GM18870 (cell line): ENCODE measurements around the gene TMEM252.

Experiments
- ATAC-seq: cut with Tn5 transposase; IDR thresholded peaks from one replicate; pipeline ENCODE4 v1.9.1; 2021; ENCODE audit warnings: moderate library complexity; ENCODE audit not compliant: unreplicated experiment

The TMEM252 gene

DNA sequence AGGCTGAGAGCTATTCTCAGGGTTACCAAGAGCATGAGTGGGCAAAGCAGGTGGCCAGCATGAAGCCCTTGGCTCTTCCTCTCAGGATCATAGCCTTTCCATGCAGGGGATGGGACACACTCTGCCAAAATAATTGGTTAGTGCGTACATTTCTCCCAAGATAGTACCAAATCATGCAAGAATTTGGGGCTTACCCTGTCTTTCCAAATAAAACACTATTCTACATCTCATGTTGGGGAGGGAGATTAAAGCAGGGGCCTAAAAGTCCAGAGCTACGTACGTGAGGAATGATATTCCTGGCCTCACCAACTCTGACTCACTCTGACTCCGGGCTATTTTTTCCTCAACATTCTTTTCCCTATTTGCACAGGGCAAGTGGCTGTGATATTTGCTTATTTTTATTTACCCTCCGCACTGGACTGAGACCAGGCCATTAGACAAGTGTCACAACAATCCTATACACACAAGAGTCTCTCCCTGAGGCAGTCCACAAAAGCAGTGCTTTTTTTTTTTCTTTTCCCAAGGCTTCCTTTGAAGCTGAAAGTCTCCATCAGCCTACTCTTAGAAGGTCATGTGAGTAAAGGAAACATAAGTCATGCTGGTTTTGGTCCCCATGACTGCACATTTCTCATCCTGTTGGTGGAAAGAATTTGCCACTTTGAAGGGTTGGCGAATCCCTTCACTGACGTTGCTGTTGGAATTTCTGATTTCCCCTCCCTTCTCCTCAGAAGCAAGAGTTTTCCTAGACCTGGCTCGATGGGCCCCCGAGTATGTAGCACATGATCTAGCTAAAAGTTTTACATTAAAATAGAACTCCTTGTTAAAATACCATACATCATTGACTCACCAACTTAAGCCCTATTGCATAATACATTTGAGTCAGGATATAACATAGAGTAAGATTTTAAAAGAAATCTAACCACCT lies 40.0 kb downstream of the TMEM252 start:
- no peak for ATAC-seq

DNA sequence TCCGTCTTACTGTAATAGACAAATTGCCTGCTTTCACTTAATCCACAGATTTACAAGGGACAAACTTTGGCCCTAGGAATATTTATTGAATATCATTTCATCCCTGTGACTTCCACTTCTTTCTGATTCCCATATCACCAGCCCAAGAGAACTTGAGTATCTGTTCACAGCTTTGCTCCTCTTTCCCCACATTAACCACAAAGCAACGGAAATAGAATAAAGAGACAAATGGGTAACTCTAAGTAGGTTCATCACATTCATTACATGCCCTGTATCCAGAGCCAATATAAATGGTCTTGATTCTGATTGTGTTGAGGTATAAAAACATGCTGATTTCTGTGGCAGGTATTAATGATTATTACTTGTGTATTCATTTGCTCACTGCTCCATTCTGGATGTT lies 41.9 kb downstream of the TMEM252 start:
- ATAC-seq: no peak

DNA sequence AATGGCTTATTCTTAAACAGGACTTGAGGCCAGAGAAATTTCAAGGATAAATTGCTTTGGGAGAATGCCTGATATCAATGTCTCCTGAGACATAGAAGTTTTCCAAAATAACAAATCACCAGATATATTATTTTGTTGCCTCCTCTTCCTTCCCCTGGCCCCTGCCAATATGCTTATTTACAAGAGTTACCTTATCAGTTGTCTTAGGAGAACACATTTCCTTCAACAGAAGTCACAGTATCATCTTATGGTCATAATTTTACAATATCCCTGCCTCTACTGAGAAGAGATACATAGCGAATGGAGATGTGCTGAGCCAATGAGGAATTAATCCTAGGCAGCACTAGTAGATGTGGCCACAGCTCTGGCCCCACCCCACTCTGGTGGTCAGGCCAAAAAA lies 43.1 kb downstream of the TMEM252 start:
- no peak for ATAC-seq

DNA sequence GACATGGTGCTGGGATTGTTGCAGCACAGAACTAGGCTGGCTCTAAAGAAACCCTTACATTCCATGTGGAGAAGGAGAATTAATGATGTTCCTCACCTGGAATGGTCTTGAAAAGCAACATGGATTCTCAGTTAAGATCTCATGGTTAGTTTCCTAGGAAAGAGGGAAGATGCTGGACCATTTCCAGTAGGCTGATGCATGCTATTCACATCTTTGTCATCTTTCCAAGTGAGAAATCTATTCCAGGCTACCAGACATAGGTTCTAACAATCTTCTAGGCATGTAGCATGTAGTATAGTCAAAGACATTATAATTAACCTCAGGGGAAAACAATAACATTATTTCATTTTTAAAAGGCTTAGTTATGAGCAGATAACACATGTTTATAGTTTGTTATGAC lies 44.3 kb downstream of the TMEM252 start:
- no peak for ATAC-seq

DNA sequence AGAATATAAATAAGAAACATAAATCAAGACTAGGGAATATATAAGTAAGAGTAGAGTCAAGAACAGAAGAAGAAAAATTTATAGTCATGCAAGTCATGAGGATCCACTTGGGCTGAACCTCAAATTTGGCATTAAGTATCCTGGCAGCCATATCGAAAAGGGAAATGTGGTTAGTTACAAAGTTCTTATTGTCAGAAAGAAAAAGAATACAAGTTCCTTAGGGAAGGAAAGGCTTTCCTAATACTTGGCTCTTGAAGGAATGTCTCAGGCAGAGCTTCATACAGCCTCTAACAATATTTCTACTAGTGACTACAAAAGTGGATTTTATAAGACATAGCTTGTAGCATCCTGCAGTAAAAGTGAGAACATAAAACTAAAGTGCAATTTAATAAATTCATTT lies 45.4 kb downstream of the TMEM252 start:
- no peak for ATAC-seq

DNA sequence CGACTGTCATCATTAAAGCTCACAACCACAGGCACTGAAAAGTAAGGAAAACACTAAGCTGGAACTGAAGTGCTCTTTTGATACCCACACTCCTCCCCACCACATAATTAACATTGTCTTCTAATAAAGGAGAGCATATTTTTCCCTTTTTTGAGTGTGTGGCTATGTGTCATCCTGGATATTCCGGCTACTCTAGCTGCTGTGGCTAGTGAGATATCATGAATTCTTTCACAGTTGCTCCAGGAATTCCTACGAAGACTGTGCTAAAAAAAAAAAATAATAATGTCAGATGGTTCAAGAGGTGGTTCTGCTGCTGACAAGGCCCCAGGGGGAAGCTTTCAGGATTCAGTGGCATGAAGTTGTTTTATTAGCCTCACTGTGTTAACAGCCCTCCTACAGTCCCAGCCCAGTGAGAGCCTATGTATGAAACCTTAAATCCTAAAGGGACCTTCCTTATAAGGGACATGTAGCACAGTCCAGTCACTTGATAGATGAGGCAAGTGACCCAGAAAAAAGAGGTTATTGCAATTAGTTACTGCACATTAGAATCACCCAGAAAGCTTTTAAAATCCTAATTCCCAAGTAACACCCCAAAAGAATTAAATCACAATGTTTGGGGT lies 46.6 kb downstream of the TMEM252 start:
- ATAC-seq: no peak

DNA sequence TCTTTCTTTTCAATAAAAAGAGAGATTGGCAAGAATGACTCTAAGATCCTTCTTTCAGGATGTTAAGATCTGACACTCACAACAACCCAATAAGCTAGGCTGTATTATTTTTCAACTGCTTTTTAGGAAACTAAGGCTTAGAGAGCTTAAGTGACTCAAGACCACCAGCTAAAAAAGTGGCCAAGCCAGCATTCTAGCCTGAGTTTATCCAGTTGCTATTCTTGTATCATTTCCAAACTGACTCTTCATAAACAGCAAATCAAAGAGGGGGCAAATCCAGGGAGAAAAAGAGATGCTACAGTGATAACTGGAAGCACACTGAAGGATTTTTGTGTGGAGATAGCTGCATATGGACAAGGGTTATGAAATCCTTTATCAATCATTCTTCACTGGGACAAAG lies 47.1 kb downstream of the TMEM252 start:
- ATAC-seq: no peak

DNA sequence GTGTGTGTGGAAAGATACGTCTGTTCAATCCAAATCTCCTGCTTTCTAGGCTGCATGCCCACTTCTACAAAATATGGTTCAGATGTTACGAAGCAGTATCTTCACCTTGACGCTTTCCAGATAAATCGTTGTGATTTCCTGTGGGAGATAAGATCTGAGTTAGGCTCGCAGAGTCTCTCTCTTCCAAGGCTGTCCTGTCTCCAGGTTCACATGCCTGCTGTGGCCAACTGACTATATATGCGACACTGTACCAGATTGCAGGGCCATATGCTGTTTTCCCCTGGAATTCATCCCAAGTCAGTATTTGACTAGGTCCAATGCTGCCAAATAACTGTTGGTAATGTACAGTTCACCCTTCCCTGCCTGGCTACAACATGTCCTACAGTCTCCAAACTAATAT lies 47.9 kb downstream of the TMEM252 start:
- no peak for ATAC-seq

DNA sequence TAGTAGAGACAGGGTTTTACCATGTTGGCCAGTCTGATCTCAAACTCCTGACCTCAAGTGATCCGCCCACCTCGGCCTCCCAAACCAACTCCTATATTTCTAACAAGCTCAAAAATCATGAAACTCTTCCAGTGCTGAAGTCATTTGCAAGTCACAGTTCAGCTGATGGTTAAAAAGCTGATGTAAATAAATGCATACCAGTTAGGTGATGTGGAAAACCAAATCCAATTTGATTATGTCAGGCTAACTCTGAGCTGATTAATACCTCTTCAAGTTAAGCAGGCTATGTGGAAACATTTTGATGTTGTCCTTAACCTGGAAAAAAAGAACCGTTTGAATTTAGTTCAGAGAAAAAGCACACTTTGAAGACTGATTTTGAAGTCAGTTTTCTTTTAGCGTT lies 51.0 kb downstream of the TMEM252 start:
- no peak for ATAC-seq

DNA sequence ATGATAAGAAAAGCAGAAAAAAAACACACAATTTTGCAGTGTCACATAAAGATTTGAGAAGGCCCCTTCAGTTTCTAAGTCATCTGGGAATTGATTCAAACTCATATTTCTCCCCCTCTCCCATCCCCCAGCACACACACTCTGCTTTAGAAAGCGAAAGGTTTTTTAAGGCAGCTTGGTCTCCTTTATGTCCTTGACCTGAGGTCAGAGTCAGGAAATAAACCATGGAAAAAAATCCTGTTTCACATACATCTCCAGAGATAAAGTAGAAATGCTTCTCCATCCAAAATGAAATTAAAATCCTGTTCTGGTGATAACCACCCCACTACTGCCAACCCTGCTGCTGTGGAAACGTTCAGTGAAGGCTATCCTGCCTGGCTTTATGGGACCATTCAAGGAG lies 52.6 kb downstream of the TMEM252 start:
- no peak for ATAC-seq
